Uterus (tissue), 2 donors: ENCODE results near the gene ZFHX2.

Experiments
- CTCF ChIP-seq, 4 experiments: fragments of 200-600 bp in 2 of 4; fragments of 450-650 bp in 2 of 4; sonication (generic) in 2 of 4; IDR thresholded peaks; one replicate each; pipeline ENCODE4 v1.5.1; 2016 to 2019; ENCODE audit warnings: antibody characterized with exemption in 4 of 4, mild to moderate bottlenecking in 2 of 4, moderate library complexity in 1 of 4
- POLR2A ChIP-seq, 2 donors: fragments of 450-650 bp; IDR thresholded peaks; one replicate each; pipeline ENCODE4 v1.6.1; 2016; ENCODE audit warnings: antibody characterized with exemption in 2 of 2, mild to moderate bottlenecking in 1 of 2, moderate library complexity in 1 of 2

GRCh38 chr14:23561873-23562821, 10.6 kb upstream of the ZFHX2 start:
- TF ChIP-seq CTCF (IDR thresholded peaks at IDR 0.05): no peak
- no peak for TF ChIP-seq POLR2A (IDR thresholded peaks at IDR 0.05)
